ENCODE data around the gene S100A10. TPM values are rescaled to one million over a fixed set of nuclear protein-coding genes. Genes with fewer than 3 reads are reported as not detected.
A peak's percentile ranks its signal among the peaks of the same experiment; 100 is the strongest.

Gene S100A10
- total RNA-seq, 2 experiments from 2014 or later = 208 to 220 TPM

DNA sequence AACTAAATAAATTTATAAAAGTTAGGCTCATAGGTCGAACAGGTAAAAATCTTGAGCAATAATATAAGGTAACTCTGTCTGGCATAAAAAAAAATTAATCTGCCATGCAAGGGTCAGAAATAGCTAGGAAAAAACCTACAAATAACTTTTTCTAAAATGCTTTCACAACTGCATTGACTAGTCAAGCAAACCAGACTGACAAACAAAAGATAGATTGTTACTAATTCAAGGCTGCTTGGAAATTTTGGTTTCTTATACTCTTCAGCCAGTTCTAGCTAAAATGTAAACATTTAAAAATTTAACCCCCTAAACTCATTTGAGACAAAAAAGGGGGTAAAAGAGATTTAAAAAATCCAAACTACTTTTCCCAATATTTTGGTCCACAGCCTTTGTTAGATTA, 40.8 kb downstream of the S100A10 start:
- ChIA-PET POLR2A (interaction anchor here (0.8 kb wide), 1 partner anchor 40 kb away, joined by 3 read pairs; the partner anchor contains the start of gene S100A10), CTCF (interaction anchor here (0.8 to 2.5 kb wide), 9 partner anchors 15 to 48 kb away, joined by 3 to 19 read pairs (median 4); no protein-coding TSS in a partner anchor)
- H3K27ac Mint-ChIP-seq = no peak overlapping the region
- H3K9me3 Mint-ChIP-seq = no peaks in the 10 kb centered on the region
- no peaks in the 10 kb centered on the region for H3K4me1 Mint-ChIP-seq (ENCODE audit: low read depth)
- TF ChIP-seq, protein P1, sequence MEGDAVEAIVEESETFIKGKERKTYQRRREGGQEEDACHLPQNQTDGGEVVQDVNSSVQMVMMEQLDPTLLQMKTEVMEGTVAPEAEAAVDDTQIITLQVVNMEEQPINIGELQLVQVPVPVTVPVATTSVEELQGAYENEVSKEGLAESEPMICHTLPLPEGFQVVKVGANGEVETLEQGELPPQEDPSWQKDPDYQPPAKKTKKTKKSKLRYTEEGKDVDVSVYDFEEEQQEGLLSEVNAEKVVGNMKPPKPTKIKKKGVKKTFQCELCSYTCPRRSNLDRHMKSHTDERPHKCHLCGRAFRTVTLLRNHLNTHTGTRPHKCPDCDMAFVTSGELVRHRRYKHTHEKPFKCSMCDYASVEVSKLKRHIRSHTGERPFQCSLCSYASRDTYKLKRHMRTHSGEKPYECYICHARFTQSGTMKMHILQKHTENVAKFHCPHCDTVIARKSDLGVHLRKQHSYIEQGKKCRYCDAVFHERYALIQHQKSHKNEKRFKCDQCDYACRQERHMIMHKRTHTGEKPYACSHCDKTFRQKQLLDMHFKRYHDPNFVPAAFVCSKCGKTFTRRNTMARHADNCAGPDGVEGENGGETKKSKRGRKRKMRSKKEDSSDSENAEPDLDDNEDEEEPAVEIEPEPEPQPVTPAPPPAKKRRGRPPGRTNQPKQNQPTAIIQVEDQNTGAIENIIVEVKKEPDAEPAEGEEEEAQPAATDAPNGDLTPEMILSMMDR (IDR thresholded peaks at IDR 0.05) = no peak
- no peaks in the 10 kb centered on the region for H3K27me3 Mint-ChIP-seq
- H3K4me3 Mint-ChIP-seq = no peak overlapping the region
- no peak for DNase-seq
- no peak for ATAC-seq
- no peaks in the 10 kb centered on the region for H3K36me3 Mint-ChIP-seq (ENCODE audit: low read depth)
- intact Hi-C loops (cut with micrococcal nuclease) = no loop called here

DNA sequence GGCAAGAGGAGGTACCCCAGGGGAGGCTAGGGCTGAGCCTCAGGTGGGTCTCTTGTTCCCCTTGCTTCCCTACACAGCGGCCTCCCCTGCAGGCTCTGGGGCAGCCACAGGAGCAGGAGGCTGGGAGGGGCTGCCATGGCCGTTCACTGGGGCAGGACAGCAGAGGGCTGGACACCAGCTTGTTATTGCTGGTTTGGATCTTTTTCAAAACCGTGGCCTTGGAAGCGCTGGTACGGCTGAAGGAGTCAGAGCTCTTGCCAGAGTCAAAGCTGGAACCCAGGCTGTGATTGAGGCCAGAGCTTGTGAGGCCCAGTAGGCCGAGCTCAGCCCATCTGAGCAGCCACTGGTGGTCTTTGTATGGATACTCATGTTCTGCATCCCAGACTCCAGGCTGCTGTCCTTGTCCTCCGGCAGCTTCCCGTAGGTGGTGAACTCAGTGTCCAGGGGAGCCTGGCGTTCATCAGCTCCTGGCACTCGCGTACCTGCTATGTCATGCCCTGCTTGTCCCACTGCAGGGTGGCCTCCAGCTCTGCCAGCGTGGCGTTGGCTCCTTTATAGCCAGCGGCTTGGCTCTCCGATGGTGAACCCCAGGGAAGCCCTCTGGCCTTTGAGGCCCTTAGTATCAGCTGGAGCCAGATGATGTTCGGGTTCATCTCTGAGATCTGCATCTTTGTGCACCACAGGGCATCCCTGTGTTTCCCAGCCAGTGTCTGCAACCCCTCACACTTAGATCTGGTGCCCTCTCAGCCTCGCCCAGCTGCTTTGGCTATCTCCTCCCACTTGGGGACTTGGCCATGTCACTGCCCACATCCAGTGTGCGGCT, 44.1 kb downstream of the S100A10 start:
- intact Hi-C loops (cut with micrococcal nuclease) = no loop called here
- POLR2A ChIA-PET = interaction anchor here (1.3 kb wide), 1 partner anchor 15 kb away, joined by 4 read pairs; no protein-coding TSS in a partner anchor
- no peak overlapping the region for H3K27ac Mint-ChIP-seq

DNA sequence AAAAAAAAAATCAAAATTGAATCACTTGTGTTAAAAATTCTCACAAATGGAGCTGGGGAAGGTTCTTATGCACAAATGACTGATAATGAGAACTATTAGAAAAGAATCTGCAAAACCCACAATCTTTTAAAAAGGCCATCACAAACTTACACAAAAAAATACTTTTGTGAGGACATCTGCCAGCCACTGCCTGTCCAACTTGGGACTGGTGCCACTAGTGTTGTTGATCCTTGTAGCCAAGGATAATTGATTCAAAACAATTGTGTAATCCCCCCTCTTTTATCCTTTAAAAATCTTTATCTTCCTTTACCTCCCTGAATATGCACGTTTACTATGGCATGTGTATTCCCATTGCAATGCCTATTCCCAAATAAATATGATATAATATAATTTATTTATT, 45.2 kb downstream of the S100A10 start:
- Mint-ChIP-seq H3K27me3 (no peaks in the 10 kb centered on the region), H3K4me3 (no peak overlapping the region)

More for the DNA sequence above, 44.1 kb downstream of the S100A10 start:
- ATAC-seq = no peak
- H3K4me1 Mint-ChIP-seq (ENCODE audit: low read depth) = peaks cover 24% of the 10 kb centered on the region
- DNase-seq = no peak
- no peaks in the 10 kb centered on the region for H3K9me3 Mint-ChIP-seq
- no peak overlapping the region for H3K4me3 Mint-ChIP-seq
- no peaks in the 10 kb centered on the region for H3K27me3 Mint-ChIP-seq
- H3K36me3 Mint-ChIP-seq (ENCODE audit: low read depth) = no peaks in the 10 kb centered on the region
- TF ChIP-seq, protein P1 (IDR thresholded peaks at IDR 0.05) = no peak
- CTCF ChIA-PET = interaction anchor here (0.8 to 3.3 kb wide), 7 partner anchors 8 to 120 kb away, joined by 3 to 16 read pairs (median 3); no protein-coding TSS in a partner anchor

DNA sequence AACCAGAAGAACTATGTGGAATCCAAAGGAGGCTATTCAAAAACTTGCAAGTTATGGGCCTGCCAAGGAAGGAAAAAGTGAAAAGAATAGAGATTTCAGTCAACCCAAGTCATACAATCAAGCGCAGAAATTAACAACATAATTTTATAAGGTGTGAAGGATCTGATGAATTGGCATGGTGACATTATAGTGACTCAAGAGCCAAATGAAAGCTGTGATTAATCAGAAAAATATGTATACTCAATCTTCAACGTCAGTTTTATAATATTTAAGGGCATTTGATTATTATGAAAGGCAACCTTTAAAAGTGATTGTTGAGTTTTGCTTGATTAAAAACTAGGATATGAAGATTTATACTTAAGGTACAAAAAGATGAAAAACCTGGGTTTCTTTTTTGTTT, 46.5 kb downstream of the S100A10 start:
- CTCF ChIA-PET = interaction anchor here (1.0 to 3.7 kb wide), 6 partner anchors 12 to 56 kb away, joined by 3 to 24 read pairs (median 7); no protein-coding TSS in a partner anchor

More for the DNA sequence above, 45.2 kb downstream of the S100A10 start:
- no peak for DNase-seq
- POLR2A ChIA-PET = no interaction called here
- CTCF ChIA-PET = interaction anchor here (0.6 to 3.3 kb wide), 4 partner anchors 8 to 67 kb away, joined by 3 to 16 read pairs (median 4); no protein-coding TSS in a partner anchor
- TF ChIP-seq, protein P1 (IDR thresholded peaks at IDR 0.05) = no peak
- Mint-ChIP-seq H3K9me3 (no peaks in the 10 kb centered on the region), H3K36me3 (ENCODE audit: low read depth) (no peaks in the 10 kb centered on the region), H3K4me1 (ENCODE audit: low read depth) (peaks cover 28% of the 10 kb centered on the region), H3K27ac (no peak overlapping the region)
- intact Hi-C loops (cut with micrococcal nuclease) = no loop called here
- no peak for ATAC-seq

More for the DNA sequence above, 46.5 kb downstream of the S100A10 start:
- Mint-ChIP-seq H3K27me3 (no peaks in the 10 kb centered on the region), H3K4me3 (no peak overlapping the region), H3K27ac (peak overlapping the region; percentile 73), H3K36me3 (ENCODE audit: low read depth) (no peaks in the 10 kb centered on the region), H3K4me1 (ENCODE audit: low read depth) (peaks cover 34% of the 10 kb centered on the region), H3K9me3 (no peaks in the 10 kb centered on the region)
- POLR2A ChIA-PET = interaction anchor here (1.0 kb wide), 1 partner anchor 98 kb away, joined by 3 read pairs; no protein-coding TSS in a partner anchor
- ATAC-seq = no peak
- intact Hi-C loops (cut with micrococcal nuclease) = no loop called here
- TF ChIP-seq, protein P1 (IDR thresholded peaks at IDR 0.05) = no peak
- DNase-seq = no peak

Data from activated CD8-positive, alpha-beta T cell treated with anti-CD3 and anti-CD28 coated beads for 36 hours (primary cell).